NCI-H128 (cell line): ENCODE results near the gene PHPT1.
"Not testable (repeated sequence)": the region's sequence is repeated elsewhere in the genome, so short reads cannot be mapped to it uniquely, and the experiment has no call there.

Source experiments
- DNase-seq: peaks from one replicate; lab custom pipeline; 2025; ENCODE audit not compliant: unreplicated experiment; lab: John Stamatoyannopoulos, UW

Gene PHPT1

DNA sequence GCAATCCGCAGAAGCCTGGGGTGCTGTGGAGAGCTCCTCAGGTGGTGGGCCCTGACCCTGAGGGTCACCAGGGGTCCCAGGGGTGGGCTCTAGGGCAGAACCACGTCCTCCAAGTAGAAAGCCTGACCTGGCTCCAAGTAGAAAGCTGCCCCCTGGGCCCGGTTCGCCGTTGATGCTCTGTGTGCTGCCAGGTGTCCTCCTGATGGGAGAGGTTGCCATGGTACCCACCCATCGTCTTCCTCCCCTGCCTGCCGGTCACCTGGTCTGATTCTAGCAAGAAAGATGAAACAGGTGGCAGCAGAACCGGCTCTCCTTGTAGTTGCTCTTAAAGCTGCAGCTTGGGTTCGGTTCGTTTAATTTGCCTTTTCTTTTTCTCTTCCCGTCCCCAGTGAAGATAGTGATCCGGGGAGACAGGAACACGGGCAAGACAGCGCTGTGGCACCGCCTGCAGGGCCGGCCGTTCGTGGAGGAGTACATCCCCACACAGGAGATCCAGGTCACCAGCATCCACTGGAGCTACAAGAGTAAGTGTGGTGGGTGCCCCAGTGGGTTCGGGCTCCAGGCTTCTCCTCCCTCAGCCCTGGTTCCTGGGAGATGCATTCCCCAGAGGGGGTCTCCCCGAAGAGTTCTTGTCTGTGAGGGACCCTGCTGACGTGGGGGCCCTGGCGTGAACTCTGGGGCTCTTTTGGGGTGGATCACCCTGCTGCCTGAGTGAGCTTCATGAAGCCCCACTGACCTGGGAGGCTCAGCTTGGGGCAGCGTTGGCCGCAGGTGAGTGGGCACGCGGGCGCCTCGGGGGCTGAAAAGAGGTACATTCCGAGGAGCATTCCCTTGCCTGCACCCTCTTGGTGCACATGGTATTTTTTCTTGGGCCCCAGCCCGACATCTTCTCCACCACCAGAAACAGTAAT is 25.8 kb upstream of the PHPT1 start:
- peak; percentile 33 for DNase-seq

DNA sequence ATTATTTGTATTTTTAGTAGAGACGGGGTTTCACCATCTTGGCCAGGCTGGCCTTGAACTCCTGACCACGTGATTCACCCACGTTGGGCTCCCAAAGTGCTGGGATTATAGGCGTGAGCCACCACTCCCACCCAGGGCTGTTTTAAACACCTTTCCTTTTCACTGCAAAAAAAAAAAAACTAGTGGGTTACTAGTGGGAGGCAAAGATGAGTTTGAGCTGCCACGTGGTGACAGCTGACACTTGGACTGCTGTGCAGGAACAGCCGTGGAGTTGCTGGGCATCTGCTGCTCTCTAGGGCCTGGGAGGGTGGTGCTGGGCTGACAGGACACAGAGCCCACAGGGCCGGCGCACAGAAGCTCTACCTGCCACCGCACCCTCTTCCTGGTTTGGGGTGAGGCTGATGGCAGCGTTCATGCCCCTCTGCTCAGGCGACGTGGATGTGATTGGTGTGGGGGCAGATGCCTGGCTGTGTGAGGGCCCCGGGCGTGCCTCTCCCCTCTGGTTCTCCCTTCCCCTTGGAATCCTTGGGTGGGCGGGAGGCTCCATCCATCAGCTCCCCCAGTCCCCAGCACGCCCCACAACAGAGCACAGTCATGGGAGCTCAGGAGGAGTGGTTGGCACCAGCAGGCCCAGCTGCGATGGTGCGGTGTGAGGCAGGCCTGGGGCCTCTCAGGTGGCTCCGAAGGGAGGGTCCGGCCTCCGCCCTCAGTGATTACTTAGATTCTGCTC is 24.5 kb upstream of the PHPT1 start:
- no peak for DNase-seq

GRCh38 chr9:136825295-136826187 is 23.7 kb upstream of the PHPT1 start:
- DNase-seq, result no peak

- no peak for DNase-seq
Observed at GRCh38 chr9:136826188-136826541, 23.0 kb upstream of the PHPT1 start.

DNA sequence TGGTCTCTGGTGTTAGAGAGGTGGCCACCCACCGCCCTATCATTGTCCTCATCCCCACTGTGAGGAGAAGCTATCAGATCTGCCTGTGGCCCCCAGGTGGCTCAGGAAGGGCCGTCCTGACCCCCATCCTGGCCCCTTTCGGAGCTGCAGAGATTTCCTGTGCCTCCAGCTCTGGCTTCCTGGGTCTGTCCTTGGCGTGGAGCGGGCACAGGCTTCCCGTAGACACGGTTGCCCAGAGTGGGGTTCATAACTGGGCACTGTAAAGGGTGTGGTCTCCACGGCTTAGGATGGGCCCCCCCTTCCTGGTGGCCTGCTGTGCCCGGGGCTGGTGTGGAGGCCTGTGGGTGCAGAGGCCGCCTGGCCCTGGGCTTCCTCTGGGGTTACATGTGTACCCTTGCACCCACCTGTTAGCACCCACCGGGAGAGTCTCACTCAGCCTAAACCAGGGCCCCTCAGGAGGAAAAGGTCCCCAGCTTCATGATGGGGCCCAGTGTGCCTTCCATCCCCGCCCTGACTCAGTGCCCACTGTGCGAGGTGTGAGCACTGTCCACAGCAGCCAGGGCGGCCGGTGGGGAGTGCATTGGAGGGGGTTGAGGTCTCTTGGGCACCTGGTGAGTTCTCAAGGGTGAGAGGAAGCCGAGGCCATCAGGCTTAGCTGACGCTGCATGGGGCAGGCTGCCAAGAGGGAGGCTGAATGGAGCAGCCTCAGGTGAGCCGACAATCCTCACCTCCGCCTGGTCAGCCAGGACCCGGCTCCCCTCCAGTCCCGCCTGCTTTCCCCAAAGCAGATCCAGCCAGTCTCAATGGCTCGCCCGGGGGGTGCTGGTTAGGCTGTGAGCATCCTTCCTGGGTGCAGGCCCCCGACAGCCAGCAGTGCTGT is 22.3 kb upstream of the PHPT1 start:
- DNase-seq, result no peak

DNA sequence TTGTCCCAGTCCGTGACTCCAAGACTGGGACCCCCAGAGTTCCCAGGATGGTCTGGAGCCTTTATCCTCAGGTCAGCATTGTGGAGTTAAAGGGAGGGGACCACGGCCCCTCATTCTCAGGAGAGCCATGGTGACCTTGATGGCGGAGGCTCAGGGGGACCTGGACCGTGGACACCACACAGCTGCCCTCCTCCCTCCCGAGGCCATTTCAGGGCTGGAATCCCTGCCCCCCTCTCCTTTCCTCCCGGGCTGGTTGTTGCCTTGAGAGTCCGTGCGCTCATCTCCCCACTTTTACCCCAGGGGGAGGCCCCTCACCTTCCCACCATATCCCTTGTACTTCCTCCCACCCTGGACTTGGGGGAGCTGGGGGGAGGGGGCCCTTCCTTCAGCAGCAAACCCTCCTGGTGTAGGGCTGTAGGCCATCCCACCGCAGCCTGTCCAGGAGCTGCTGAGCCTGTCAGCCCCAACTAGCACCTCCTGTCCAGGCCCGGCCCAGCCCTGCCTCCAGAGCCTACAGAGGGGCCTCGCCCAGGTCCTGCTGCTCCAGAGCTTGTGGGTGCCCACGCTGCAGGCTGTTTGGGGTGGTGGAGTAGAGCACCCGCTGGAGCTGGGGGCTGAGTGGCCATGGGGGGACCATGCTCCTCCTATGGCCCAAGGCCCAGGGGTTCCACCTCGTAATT is 21.3 kb upstream of the PHPT1 start:
- no peak for DNase-seq

- no peak for DNase-seq
Observed at GRCh38 chr9:136828474-136829140, 20.6 kb upstream of the PHPT1 start.

DNA sequence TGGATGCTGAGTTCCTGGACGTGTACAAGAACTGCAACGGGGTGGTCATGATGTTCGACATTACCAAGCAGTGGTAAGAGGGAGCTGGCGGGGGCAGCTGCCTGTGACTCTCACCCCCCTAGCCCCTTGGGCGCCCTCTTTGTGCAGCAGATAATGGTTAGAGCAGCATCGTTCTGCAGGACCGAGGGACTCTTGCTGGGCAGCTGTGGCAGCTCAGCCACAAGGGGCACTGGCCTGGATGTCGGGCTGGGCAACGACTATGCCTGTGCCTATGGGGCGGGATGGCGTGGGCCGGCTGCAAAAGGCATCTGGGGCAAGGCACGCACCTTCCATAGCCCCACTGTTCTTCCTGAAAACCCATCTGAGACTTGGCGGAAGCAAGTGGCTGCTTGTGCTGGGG is 19.8 kb upstream of the PHPT1 start:
- DNase-seq, result no peak

- DNase-seq, result no peak
Observed at GRCh38 chr9:136829981-136830885, 19.0 kb upstream of the PHPT1 start.

- no peak for DNase-seq
Observed at GRCh38 chr9:136831002-136831719, 18.0 kb upstream of the PHPT1 start.

GRCh38 chr9:136831720-136832104 is 17.5 kb upstream of the PHPT1 start:
- no peak for DNase-seq

GRCh38 chr9:136832581-136832980 is 16.6 kb upstream of the PHPT1 start:
- no peak for DNase-seq

- not testable (repeated sequence) for DNase-seq
Observed at GRCh38 chr9:136833381-136834048, 15.7 kb upstream of the PHPT1 start.

DNA sequence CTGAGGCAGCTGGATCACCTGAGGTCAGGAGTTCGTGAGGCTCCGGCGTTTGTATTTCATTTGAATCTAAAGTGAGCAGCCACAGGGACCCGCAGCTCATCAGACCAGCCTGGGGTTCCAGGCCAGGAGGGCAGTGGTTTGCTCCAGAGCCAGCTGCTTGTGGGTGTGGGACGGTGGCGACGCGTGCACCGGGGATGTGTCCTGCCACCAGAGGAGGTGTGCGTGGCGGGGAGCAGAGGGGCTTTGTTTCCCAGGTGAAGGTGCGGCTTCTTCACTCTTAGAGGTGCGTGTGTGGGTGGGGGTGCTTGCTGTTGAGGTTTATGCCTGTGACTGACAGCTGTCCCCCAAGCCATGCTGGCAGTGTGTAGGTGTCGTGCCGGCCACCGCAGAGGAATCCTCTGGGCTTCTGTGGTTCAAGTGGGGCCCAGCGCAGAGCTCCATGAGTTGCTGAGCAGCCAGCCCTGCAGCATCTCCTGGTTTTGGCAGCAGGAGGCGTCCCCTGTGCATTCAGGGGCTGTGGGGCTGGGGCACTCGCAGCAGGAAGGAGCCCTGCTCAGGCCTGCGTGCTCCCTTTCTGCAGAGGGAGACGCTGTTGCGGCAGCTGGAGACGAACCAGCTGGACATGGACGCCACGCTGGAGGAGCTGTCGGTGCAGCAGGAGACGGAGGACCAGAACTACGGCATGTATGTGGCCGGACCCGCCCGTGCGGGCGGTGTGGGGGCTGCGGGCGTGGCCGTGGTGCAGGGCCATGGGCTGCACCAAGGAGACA is 13.9 kb upstream of the PHPT1 start:
- DNase-seq, result no peak

DNA sequence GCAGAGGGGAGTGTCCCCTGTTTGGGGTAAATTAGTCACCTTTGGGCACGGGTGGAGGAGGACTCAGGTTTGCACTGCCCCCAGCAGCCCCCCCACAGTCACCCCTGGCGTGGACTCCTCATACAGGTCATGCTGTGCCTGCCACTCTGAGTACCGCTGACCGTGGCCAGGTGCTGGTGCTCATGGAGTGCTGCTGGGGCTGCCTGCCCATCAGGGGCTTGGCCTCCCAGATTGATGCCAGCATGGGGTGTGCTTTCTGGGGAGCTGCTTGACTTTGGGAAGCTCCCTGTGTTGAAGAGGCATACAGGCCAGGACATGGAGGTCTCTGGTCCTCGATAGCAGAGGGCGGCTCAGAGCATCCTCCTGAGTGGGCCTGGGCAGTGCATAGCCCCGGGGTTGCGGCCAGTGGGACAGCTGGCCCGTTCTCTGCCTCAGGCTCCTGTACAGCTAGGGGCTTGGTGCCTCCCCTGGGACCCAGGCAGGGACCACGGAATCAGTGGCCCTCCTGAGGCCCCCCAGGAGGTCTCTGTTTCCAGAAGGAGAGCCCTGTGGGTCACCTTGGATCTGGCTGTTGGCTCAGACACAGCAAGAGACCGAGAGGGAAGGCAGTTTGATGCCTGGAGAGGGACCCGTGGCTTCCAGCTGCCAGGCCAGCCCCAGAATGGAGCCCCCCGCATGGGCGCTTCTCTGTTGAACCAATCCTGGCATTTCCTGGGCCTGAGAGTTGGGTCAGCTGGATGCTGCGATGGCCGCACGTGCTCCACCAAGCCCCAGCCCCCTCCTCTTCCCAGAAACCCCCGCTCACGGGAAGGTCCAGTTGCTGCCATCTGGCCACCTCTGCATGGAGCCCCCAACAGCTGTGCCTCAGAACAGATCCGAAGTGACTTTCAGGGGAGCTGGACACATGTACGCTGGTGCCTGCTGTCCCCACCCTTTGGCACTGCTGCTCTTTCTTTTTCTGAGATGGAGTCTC is 13.0 kb upstream of the PHPT1 start:
- DNase-seq, result no peak
